A204.1 (cell line): ENCODE results near the gene TPK1.
A peak's percentile ranks its signal among the peaks of the same experiment; 100 is the strongest.
"Not testable (repeated sequence)": the region's sequence is repeated elsewhere in the genome, so short reads cannot be mapped to it uniquely, and the experiment has no call there.

Experiments used
- FAIRE-seq: peaks from 2 replicates; lab custom pipeline; 2012; peaks lifted over from hg19 to GRCh38; lab: Jason Lieb, UNC

Gene TPK1

DNA sequence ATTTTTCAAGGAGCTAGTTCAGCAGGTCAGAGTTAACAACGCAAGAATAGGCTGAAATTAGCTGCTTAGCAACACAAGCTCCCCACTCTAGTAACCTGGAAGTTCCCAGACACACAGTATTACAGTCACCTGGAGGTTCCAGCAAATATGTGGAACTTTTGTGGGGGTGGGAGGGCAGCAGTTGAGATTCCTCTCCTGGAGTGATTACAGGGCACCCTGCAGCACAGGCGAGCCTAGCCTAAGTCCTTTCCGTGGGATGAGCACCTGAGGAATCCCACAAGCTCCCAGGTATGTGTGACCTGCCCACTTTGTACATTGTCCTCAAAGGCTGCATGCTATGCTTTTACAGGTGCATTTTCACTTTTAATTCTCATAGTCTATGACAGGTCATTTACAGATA is 13.6 kb downstream of the TPK1 start:
- no peak for FAIRE-seq

DNA sequence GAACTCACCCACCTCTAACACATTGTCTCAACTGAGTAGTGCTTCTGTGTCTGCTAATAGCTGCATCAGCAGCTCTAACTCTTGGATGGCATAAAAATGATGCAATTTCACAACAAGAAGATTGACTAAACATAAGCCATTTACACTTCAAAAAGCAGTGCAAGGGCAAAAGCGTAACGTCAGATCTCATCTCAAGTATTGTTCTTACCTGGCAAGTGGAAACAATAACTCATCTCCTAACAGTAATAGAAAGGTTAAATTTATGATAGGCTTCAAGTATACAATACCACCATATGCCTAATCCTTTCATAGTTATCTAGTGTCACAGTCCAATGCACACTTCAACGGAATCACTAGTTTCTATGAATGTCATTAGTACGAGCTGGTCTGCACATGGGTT is 14.8 kb downstream of the TPK1 start:
- no peak for FAIRE-seq

DNA sequence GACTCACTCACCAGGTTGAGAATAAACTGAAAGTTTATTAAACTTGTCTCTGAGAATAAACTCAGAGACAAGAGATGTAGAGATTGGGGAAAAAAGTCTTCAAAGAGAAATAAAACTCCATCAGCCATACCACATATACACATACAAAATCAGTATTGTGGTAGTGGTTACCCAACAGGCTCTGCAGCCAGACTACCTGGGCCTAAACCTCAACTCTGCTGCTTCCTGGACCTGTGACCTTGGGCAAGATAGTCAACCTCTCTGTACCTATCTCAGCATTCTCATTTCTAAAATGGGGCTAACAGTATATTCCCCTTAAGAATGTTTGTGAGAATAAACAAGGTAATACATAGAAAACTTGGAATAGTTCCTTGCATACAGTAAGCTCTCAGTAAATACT is 15.3 kb downstream of the TPK1 start:
- FAIRE-seq, result no peak

DNA sequence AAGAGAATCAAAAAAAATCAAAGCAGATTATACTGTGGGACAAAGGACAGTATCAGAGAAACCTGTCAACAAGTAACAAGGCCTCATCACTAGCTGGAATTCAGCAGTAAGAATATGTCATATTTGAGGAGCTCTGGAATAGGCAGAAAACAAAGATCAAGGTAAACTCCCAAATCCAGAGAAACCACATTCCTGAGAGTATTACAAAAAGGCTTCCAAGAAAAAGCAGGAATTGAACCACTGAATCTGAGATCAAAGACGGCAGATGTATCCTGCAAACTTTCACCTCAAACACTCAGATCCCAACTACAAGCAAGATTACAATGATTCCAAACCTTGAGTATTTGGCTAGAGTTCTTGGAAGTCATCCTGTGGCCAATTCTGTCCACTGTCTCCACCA is 16.3 kb downstream of the TPK1 start:
- no peak for FAIRE-seq

DNA sequence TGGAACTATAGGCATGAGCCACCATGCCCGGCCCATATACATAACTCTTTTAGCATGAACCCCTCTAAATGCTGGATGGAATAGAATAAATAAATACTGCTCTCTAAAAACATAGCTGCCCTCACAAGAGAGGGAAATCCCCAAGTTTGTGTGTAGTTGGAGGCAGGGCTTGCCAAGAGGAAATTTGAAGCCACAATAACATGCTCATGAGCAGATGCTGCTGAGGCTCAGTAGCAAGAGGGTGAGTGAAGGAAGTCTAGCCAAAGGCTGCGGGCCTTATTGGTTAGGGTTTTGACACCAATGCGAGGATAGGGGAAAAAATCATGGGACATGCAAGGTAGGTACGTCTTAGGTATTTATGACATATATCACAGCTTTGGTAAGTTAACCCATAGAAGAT is 17.3 kb downstream of the TPK1 start:
- no peak for FAIRE-seq

DNA sequence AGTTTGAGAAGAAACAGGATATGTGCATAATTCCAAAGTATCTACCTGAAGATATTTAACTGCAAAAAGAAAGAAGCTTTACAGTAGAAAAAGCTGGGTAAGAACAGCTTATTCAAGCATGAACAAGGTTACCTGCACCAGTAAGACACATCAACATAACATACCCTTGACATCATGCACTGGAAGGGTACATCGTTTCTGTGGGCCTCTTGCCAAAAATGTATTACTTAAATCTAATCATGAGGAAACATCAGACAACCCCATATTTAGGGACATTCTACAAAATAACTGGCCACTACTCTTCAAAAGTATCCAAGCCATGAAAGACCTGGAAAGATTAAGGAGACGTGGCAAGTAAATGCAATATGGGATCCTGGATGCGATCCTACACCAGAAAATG is 18.9 kb downstream of the TPK1 start:
- no peak for FAIRE-seq

DNA sequence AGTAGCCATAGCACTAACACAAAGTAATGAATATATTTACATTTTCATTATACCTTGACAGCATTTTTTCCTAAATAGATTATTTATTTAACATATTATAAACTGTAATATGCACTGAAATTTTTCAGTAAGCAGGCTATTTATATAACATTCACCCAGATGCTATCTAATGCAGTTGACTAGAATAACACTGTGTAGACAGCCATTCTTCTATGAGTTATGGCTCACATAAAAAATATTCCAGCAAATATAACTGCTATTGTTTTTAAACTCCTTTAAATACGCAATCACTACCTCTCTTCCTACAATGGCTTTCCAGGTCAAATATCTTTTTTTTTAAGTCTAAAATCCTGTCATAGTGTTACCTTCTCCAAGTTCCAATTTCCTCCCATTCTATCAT is 21.6 kb downstream of the TPK1 start:
- FAIRE-seq, result peak; percentile 63

DNA sequence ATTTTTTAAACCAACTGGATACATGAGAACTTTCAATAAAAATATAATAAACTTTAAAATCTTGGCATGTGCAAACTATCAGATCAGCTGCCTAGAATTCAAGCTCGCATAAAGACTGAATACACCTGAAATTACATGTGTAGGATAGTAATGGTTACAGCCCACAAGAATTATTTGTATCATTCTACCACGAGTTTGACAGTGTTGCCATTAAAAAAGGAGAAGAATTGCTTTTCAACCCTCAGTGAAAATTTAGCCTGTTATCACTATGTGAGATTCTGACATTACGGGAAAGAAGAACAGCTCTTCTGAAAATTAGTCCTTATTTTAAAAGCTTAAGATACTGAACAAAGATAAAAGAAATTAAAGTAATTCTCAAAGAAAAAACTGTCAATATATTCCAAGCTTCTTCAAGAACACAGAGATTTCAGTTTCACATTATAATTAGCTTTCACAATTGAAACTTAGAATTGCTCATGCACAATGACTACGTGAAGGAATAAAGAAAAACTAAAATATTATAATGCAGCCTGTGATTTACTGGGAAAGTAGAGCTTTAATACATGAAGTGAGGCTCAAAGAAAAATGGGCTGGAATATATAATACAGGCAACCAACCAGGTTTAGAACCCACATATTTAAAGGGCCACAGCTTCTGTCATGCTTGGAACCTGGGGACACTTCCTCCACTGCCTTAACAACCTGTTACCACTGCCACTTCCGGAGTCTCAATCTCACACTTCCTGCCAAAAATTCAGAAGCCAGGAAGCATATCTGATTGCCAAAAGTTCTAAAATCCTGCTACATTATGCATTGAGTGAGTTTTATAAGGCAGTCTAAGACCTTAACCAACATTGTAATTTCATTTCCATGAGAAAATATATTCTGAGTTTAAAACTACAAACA is 23.2 kb downstream of the TPK1 start:
- FAIRE-seq, result no peak

DNA sequence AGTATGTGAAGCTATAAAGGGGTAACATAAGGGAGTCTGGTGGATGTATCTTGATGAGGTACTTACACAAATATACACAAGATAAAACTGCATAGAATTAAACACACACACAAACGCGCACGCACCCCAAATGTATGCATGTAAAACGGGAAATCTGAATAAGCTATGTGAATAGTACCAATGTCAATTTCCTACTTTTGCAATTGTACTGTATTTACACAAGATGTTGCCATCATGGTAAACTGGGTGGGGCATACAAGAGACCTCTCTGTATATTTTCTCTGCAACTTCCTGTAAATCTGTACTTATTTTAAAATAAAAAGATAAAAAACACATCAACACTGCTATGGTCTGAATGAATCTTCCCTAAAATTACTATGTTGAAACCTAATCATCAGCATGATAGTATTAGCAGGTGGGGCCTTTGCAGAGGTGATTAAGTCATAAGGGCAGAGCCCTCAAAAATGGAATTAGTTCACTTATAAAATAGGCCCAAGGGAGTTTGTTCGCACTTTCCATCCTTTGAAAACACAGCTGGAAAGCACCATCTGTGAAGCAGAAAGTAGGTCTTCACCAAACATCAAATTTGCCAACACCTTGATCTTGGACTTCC is 30.1 kb downstream of the TPK1 start:
- FAIRE-seq, result no peak

DNA sequence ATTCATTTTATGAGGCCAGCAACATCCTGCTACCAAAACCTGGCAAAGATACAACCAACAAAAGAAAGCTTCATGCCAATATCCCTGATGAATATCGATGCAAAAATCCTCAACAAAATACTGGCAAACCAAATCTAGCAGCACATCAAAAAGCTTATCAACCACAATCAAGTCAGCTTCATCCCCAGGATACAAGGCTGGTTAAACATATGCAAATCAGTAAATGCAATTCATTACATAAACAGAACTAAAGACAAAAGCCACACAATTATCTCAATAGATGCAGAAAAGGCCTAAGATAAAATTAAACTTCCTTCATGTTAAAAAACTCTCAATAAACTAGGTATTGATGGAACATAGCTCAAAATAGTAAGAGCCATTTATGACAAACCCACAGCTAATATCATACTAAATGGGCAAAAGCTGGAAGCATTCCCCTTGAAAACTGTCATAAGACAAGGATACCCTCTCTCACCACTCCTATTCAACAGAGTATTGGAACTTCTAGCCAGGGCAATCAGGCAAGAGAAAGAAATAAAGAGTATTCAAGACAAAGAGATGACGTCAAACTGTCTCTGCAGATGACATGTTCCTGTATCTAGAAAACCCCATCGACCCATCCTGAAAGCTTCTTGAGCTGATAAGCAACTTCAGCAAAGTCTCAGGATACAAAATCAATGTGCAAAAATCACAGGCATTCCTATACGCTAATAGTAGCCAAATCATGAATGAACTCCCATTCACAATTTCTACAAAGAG is 35.0 kb downstream of the TPK1 start:
- FAIRE-seq, result not testable (repeated sequence)

DNA sequence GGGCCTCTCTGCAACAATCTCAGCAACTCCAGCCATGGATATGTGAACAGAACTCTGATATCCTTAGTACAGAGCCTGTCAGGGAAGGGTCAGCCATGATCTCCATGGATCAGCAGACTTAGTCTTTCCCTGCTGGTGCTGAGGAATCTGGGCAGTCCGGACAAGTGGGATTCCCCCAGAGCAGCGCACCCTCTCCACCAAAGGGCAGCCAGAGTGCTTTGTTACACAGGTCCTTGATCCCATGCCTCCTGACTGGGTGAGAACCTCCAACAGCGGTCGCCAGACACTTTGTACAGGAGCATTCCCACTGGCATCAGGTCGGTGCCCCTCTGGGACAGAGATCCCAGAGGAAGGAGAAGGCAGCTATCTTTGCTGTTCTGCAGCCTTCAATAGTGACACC is 38.9 kb downstream of the TPK1 start:
- FAIRE-seq, result no peak

DNA sequence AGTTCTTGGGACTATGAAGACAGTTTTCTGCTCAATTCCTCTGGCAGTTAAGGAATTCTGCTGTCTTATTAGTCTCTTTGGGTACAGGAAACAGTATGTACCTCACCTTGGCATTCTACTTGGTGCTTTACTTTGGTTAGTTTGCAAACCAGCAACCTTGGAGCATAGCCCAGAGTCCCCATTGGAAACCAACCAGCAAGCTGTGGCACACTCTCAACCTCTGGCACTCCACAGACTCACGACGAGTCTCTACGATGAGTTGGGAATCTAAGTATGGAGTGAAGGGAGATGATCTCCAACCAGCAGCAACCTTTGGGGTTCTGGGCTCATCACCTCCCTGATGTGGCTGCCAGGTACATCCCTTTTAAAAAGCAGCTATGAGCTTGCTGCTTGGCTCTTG is 43.8 kb downstream of the TPK1 start:
- FAIRE-seq, result no peak

DNA sequence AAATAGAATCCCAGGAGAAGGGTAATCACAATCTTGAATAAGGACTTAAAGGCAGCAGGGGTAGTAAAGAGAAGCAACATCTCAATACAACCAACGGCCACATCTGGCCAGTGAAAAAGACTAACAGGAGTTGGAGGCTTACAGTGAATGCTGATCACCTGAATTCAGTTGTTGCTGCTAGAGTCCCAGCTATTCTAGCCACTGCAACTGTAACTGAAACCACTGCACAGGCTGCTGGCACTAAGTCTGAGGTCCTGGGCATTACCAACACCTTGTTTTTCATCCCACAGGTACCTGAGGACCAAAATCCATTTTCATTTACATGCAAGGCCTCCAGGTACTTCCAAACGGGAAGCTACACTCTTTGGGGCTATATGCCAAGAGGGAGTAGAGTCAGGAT is 44.4 kb downstream of the TPK1 start:
- FAIRE-seq, result no peak

DNA sequence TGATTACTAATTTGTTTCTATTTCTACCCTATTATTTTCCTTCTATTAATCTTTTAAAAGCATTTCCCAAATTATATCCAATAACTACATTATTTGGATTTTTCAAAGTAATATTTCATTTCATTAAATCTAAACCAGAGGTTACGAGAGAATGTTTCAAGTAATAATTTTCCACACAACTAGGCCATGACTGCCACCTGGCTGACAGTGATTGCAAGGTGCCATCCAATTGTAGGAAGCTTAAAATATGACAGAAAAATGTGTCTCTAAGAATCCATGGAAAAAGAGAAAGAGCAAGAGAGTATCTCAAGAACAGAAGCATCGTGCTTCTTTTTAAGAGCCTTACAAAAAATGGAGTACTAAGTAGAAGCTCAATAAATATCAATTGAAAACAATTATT is 48.7 kb downstream of the TPK1 start:
- no peak for FAIRE-seq

DNA sequence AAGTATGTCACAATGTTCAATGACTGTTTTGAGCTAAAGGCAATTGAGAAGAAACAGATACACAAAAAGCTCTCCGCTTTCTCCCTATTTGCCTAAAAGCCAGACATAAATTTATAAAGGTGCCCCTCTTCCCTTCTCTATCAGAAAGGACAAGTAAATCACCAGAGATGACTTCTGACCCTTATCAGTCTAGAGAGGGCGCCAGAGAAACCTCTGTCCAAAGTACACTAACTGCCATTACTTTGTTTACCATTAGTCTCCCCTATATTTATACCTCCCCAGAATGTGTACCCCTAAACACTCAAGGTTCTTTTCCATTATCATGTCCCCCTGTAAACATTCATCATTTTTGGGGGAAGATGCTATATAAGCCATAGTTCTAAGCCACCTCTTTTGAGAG is 49.3 kb downstream of the TPK1 start:
- no peak for FAIRE-seq

DNA sequence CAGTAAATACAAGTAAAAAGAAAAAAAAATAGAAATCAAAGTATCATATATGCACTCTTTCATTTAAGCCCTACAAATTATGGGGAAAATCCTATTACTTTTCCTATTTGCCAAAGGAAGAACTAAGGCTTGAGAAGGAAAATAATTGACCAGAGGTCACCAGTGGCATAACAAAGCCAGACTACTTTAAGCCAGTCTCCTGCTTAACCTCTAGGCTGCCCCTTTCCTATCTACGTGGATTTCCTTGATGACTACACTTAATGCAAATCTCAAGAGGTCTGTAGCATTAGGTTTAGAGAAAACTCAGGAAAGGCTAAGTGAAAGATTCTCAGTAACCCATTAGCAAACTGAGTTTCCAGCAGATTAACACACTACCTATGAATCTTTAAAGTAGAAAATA is 49.8 kb downstream of the TPK1 start:
- FAIRE-seq, result no peak

DNA sequence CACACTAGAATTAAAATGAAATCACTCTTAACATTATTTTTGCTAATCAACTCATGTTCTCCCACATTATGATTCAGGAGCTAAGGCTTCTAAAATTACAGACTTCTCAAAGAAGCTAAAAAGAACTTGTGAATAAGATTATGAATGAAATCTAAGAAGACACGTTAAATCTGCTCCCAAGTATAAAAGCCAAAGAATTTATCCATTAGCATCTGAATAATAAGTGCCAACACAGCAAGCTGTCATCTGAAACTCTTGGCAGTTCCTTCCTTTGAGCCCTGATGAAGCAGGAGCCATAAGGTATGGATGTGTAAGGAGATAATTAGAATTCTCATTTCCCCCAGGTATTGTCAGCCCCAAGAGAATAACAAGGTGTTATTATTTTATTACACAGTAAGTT is 50.3 kb downstream of the TPK1 start:
- no peak for FAIRE-seq

DNA sequence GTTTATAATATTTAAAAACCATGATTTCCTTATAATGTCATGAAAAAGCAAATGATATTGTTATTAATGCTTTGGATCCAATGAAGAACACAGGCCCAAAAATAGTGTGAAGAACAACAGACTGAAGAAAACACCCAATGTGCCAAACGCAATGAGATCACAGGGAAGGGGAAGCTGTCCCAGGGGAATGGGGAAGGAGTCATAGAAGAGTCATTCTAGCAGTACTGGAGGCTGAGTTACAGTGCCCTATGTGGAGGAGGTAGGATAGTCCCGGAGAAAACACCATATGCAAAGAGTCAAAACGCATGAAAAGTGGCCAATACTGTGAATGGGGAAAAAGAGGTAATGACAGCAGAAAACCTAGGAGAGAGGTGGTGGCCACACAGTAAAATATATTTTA is 50.9 kb downstream of the TPK1 start:
- no peak for FAIRE-seq

DNA sequence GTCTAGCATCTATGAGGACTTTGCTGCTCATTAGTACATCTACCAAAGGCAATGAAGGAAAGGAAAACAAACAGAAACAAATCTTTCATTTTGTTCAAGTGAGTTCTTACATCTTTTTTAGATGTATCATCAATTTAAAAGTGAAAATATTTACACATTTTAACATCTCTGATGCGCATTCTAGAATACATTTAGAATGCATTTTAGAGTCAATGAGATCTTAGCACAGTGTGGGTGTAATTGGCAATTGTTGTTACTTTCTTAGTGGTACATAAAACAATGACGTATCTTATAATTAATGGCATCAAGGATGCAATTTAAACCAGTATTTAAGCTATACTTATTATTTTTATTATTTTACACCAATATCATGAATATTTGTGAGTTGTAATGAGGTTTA is 51.4 kb downstream of the TPK1 start:
- no peak for FAIRE-seq

DNA sequence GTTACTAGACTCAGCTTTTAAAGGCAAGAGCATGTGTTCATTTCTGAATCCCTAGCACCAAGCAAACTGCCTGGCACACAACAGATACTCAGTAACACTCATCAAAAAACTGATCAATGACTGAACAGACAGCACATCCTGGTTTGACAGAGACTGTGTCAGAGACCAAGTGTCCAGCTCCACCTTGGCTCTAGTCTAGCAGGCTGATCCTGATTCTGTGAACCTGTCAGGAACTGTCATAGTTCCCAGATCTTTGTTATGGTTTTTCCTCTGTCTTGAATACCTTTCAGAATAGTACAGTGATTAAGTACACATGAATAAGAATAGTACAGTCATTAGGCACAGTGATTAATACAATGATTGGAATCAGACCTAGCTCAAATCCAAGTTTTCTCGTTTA is 53.0 kb downstream of the TPK1 start:
- FAIRE-seq, result no peak

DNA sequence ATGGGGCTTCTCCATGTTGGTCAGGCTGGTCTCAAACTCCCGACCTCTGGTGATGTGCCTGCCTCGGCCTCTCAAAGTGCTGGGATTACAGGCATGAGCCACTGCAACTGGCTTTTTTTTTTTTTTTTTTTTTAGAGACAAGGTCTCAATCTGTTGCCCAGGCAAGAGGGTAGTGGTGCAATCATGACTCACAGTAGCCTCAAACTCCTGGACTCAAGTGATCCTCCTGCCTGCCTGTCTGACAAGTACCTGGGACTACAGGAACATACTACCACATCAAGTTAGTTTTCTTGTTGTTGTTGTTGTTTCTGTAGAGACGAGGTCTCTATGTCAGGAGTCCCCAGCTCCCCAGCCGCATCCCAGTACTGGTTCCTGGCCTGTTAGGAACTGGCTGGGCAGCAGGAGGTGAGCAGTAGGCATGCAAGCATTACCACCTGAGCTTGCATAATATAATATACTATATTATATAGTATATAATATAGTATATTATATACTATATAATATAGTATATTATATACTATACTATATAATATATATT is 55.7 kb downstream of the TPK1 start:
- FAIRE-seq, result no peak

DNA sequence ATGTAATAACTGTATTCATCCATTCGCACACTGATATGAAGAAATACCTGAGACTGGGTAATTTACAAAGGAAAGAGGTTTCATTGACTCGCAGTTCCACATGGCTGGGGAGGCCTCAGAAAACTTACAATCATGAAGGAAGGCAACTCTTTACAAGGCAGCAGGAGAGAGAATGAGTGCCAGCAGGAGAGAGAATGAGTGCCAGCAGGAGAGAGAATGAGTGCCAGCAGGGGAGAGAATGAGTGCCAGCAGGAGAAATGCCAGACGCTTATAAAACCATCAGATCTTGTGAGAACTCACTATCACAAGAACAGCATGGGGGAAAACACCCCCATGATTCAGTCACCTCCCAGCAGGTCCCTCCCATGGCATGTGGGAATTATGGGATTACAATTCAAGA is 58.0 kb downstream of the TPK1 start:
- not testable (repeated sequence) for FAIRE-seq
